HG03135 (cell line): ENCODE measurements around the gene SELPLG.
"Not testable (repeated sequence)": the region's sequence is repeated elsewhere in the genome, so short reads cannot be mapped to it uniquely, and the experiment has no call there.

Source experiments
- ATAC-seq: cut with Tn5 transposase; IDR thresholded peaks from one replicate; pipeline ENCODE4 v1.9.1; 2021; ENCODE audit warnings: mild to moderate bottlenecking, moderate library complexity; ENCODE audit not compliant: unreplicated experiment

Gene SELPLG

DNA sequence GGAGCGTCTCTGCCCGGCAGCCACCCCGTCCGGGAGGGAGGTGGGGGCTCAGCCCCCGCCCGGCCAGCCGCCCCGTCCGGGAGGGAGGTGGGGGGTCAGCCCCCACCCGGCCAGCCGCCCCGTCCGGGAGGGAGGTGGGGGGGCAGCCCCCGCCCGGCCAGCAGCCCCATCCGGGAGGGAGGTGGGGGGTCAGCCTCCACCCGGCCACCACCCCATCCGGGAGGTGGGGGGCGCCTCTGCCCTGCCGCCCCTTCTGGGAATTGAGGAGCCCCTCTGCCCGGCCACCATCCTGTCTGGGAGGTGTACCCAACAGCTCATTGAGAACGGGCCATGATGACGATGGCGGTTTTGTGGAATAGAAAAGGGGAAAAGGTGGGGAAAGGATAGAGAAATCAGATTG is 22.6 kb upstream of the SELPLG start:
- ATAC-seq = not testable (repeated sequence)

DNA sequence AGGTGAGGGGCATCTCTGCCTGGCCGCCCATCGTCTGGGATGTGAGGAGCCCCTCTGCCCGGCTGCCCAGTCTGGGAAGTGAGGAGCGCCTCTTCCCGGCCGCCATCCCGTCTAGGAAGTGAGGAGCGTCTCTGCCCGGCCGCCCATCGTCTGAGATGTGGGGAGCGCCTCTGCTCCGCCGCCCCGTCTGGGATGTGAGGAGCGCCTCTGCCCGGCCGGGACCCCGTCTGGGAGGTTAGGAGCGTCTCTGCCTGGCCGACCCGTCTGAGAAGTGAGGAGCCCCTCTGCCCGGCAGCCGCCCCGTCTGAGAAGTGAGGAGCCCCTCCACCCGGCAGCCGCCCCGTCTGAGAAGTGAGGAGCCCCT is 22.1 kb upstream of the SELPLG start:
- not testable (repeated sequence) for ATAC-seq

- ATAC-seq = not testable (repeated sequence)
These were observed 20.9 kb upstream of the SELPLG start for GRCh38 chr12:108654622-108655021.

GRCh38 chr12:108653922-108654321 is 20.2 kb upstream of the SELPLG start:
- no peak for ATAC-seq

DNA sequence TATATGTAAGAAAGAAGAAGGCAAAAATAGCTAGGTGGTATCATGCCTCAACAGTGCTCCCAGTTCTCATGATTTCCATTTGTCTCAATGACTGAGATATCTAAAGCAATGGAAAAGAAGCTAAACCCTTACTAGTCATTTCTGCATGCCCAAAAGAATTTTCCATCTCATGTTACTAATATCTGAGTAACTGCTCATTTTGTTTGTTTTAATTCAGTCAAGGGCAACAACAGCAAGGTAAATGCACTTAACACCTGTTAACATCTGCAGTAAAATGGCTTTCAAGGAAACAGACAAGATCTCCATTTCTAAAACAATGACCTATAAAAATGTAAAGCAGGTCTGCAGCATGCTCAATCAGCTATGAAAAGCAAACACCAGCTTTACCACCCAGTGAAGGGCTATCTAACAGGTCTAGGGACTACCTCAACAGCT is 19.4 kb upstream of the SELPLG start:
- no peak for ATAC-seq

- no peak for ATAC-seq
These were observed 16.4 kb upstream of the SELPLG start for GRCh38 chr12:108650083-108650482.

DNA sequence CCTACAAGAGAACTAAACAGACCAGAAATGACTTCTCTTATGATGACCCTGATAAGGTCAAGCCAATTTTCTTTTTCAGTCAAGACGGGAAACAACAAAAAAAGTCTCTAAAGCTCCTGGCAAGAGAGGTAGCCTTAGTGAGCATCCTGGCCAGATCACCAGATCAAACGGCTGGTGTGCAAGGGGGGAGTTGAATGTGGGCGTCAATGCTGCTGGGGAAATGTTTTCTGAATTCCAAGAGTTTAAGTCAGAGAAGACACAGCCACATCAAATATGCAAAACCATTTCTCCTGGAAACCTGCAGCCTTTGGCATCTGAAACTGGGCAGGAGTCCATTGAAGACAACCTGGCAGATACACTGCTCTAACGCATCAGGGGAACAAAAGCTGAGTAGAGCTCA is 16.0 kb upstream of the SELPLG start:
- ATAC-seq = no peak

- ATAC-seq = no peak
These were observed 15.4 kb upstream of the SELPLG start for GRCh38 chr12:108649126-108649525.

DNA sequence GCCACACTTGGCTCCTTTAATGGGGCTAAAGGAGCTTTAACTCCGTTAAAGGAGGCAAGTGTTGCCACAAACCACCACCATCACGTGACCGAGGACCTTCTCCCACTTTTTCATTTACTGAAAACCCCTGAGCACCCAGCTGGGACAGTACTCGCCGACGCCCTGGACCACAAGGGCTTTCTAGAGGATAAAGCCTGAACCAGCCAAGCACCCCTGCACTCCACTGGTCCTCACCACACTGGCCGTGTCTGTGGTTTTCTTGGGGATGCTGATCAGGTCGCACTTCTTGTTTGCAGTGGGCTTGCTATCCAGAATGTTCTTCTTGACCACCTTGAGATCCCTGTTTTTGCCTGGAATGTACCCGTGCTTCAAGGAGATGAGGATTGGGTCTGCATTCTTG is 14.7 kb upstream of the SELPLG start:
- ATAC-seq = no peak

DNA sequence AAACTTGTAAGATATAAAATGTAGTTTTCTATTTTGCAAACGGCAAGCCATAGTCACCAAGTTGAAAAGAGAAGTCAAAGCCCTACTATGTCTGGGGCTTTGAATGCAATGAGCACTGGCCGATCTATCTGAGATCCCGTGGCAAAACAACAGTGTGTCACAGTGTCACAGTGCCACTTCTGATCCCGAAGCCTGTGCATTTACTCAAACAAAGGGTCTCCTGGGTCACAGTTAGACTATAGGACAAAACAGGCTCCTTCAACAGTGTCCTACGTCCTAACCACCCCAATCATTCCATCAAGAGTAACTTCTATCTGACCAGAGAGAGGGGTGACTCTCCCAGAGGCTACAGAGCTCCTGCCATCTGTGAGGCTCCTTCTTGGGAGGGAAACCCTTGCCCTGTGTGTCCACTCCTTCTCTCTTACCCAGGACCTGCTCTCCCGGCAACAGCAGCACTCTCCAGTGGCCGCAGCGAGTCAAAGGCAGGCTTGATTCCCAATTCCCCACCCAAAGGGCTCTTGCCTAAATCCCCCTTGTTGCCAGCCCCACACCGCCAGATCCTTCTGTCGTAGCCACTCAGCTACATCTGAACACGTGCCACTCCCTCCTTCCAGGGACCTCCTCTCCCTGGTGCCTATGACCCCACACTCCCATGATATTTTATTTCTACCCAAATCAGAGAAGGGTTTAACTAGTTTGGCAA is 14.0 kb upstream of the SELPLG start:
- no peak for ATAC-seq

DNA sequence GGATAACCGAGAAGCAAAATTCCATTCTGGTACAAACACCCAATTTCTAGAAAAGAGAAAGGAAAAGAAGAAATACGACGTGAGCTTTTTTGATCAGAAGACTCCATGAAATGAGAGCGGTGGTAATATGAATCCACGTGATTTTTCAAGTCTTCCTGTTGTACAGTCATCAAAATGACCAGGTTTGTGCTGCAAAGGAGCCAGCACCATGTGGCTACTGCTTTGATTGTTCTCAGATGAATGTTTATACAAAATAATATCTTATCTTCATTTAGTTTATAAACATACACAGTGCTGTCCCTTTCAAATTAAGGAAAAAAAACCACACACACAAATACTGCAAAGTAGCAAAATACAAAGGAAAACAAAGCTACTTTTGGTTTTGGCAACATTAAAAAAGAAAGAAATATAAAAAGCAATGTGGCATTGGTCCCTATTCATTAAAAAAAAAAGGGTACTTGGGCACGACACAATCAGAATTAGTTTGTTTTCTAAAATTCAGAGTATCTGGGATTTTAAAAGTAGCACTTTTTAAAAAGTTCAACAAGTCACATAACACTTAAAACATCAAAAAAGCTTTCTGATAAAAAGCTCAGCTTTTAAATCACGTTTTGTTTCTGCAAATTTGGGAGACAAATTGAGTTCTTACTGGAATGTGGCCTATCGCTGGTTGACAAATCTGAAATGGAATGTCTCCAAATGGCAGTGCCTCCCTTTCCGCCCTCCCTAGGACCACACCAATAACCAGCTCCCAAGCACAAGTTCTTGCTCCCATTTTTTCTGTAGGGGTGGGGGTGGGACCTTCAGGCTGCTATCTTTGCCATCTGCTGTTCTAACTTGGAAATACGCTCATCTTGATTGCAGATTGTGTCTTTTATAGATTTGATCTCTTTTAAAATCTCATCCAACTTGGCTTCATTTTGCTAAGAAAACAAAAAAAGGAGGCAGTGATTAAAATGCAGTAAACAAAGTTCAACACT is 13.2 kb upstream of the SELPLG start:
- ATAC-seq = no peak

GRCh38 chr12:108645686-108646599 is 12.2 kb upstream of the SELPLG start:
- ATAC-seq = no peak

DNA sequence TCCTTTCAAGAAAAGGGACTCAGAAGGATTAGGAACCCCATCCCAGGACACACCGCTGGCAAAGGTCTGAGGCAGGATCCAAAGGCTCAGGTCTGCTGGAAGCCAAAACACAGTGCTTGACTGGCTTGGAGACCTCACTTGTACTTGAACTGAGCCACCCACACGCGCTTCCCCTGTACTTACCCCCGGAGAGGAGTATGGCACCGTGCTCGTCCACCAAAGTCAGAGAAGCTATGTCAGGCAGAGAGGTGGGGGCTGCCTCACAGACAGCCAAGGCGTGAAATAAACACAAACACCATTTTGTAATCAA is 11.1 kb upstream of the SELPLG start:
- ATAC-seq = no peak

DNA sequence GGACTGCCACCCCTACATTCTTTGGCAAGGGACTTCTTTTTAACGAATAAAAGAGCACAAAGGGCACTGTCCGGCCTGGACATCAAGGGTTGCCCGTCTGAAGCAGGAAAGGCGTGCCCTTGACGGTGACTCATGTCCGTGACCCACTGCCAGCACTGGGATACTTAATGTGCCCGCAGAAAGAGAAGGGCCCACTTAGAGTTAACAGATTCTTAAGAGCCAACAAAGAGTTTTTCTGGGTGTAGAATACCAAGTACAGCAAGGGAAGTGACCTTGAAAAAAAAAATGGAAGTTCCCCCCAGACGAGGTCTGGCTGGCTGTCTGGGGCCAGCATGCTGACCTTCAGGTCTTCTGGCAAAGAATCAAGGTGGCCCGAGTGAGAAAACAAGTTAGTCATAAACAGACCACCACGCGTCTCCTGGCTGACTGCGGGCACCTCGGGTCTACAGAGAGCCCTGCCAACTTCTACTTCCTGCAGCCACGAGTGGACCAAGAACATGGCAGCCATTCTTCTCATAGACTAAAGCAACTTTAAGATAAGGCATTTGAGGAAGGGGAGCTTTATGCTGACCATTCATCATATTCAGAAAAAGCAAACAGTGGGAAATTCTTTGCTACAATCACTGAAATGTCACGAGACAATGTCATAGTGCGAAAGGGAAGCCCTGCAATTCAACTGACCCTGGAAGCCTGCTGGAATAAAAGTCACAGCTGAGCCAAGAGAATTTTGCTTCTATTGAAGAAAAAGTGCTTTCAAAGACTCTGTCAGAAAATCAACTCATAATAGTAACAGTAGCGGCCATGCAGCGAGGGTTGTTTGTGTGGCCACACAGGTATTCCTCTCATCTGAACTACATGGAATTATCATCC is 10.5 kb upstream of the SELPLG start:
- ATAC-seq = no peak

DNA sequence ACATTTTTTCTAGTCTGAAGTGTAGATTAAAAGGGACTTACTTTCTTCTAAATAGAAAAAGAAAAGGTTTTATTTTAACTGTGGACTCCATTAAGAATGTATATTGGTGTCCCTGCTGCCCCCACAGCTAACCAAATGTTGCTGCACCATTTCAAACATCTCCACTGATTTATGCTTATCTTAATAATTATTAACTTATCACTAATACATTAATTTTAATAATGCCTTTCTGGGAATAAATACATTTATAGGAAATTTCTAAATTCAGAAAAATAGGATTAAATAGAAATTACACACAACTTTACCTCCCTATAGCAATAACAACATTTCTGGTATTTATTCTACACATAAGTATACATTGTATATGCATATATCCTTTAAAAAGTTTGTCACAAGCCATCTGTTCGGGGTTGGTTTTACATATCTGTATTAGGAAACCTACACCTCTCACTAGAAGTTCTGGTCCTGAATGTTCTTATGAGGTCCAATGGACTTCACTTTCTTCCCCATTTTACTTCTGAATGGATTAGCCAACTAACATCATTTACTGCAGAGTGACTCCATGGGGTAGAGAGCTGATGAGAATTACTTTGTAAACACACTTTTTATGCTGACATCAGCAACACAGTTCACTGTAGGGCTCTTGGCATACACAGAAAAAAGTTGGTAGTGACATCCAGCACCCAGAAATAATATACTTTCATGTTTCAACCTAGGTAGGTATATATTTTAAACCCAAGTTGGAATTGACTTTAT is 9.4 kb upstream of the SELPLG start:
- no peak for ATAC-seq

- ATAC-seq = no peak
These were observed 8.7 kb upstream of the SELPLG start for GRCh38 chr12:108642269-108642870.

DNA sequence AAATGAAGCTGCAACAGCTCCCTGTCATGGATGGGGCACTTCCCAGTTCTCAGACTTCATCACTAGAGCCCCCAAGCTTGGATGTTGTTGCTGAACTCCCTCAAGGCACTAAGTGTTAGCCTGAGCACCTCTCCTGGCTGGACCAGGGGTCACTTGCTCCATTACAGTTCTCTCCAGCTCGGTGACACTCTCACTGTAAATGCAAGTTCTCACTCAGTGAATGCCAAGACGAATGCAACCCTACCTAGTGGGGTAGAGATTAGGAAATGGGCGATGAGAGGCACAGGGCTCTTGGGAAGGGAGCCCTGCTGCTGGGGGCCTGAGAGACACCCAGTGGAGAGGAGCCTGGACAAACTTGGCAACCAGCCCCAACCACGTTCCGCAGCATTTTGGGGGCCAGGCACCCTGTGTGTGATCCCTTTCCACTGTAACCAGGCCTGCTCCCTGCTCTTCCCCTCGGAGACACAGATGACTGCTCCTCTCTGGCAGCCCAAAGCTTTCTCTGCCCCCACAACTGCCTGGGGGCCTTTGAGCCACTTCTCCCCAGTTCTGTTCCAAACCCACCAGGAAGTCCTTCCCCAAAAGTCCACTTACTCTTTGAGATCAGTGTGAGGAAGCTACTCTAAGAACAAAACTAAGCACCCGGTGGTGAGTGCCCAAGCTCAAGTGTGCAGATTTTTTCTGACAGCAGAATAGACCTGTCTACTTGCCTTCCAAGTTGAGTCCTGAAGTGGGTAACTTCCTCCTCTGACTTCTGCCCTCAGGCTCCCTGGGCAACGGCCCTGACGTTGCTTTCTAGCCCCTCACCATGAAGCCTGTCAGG is 8.0 kb upstream of the SELPLG start:
- no peak for ATAC-seq

- no peak for ATAC-seq
These were observed 7.2 kb upstream of the SELPLG start for GRCh38 chr12:108640802-108641445.
